ENCODE data around the gene BCDIN3D. TPM values are rescaled to one million over a fixed set of nuclear protein-coding genes. Genes with fewer than 3 reads are reported as not detected.

Gene BCDIN3D
- polyA plus RNA-seq, 1 donor (not counting 4 experiments of a cell fraction or from before 2014, with no cell fraction given): 3.7 TPM

- Histone ChIP-seq H3K4me1 (ENCODE audit: control insufficient read depth, extremely low read depth, insufficient read depth, low read length) (peaks cover 41% of the 10 kb centered on the region), H3K9ac (ENCODE audit: control insufficient read depth, extremely low read depth, insufficient read depth, low read length) (peak overlapping the region; percentile 83), H3K27ac (ENCODE audit: control insufficient read depth, insufficient read depth, low read length) (peak overlapping the region; percentile 25), H3K4me3 (ENCODE audit: control insufficient read depth in 2 of 3, extremely low read depth in 1 of 3, insufficient read depth in 2 of 3, low read depth in 1 of 3, low read length in 3 of 3) (peak overlapping the region; percentile 85 to 93 (median 85)), H3K4me2 (ENCODE audit: control insufficient read depth, extremely low read depth, insufficient read depth, low read depth, low read length) (peak overlapping the region; percentile 99), H3K79me2 (ENCODE audit: control insufficient read depth, insufficient read depth, low read length) (peaks cover 41% of the 10 kb centered on the region), H3K27me3 (ENCODE audit: control insufficient read depth, extremely low read depth, insufficient read depth, low read length) (no peaks in the 10 kb centered on the region), H2AFZ (ENCODE audit: control insufficient read depth, low read length) (peak overlapping the region; percentile 68), H3K36me3 (ENCODE audit: control insufficient read depth in 2 of 2, extremely low read depth in 1 of 2, insufficient read depth in 2 of 2, low read length in 2 of 2) (peaks cover 0 to 6% of the 10 kb centered on the region in 2 experiments), H3K9me3 (ENCODE audit: control insufficient read depth, low read depth, low read length) (no peaks in the 10 kb centered on the region), H4K20me1 (ENCODE audit: control insufficient read depth, extremely low read depth, insufficient read depth, low read length) (peaks cover 14% of the 10 kb centered on the region), H3K9me1 (ENCODE audit: control insufficient read depth, extremely low read depth, insufficient read depth, low read length) (peaks cover 11% of the 10 kb centered on the region)
- FAIRE-seq (no peak), DNase-seq (ENCODE audit: low read depth, low spot score) (no peak)
- dilution Hi-C loops (cut with MboI; ENCODE audit: extremely low pct_ligation_motif_present, low sequenced_read_pairs): no loop called here
- TF ChIP-seq EZH2 (IDR thresholded peaks at IDR 0.05; ENCODE audit: low read length) (no peak), CTCF (optimal IDR thresholded peaks at IDR 0.05 in 1 of 3, IDR thresholded peaks at IDR 0.05 in 1 of 3, conservative IDR thresholded peaks at IDR 0.05 in 1 of 3; ENCODE audit: extremely low read depth in 1 of 3, insufficient read depth in 2 of 3, low read length in 3 of 3) (no peak)
Measured at GRCh38 chr12:49827401-49828099, 15.4 kb downstream of the BCDIN3D start.

GRCh38 chr12:49827051-49827400 is 15.9 kb downstream of the BCDIN3D start:
- no peaks in the 10 kb centered on the region for H3K27me3 ChIP-seq (ENCODE audit: control insufficient read depth, extremely low read depth, insufficient read depth, low read length)
- FAIRE-seq (no peak), DNase-seq (ENCODE audit: low read depth, low spot score) (no peak)
- dilution Hi-C loops (cut with MboI; ENCODE audit: extremely low pct_ligation_motif_present, low sequenced_read_pairs): no loop called here
- TF ChIP-seq CTCF (optimal IDR thresholded peaks at IDR 0.05 in 1 of 3, IDR thresholded peaks at IDR 0.05 in 1 of 3, conservative IDR thresholded peaks at IDR 0.05 in 1 of 3; ENCODE audit: extremely low read depth in 1 of 3, insufficient read depth in 2 of 3, low read length in 3 of 3): no peak
- no peak for TF ChIP-seq EZH2 (IDR thresholded peaks at IDR 0.05; ENCODE audit: low read length)
- peaks cover under 1 to 6% of the 10 kb centered on the region in 2 experiments for H3K36me3 ChIP-seq (ENCODE audit: control insufficient read depth in 2 of 2, extremely low read depth in 1 of 2, insufficient read depth in 2 of 2, low read length in 2 of 2)
- H3K4me3 ChIP-seq (ENCODE audit: control insufficient read depth in 2 of 3, extremely low read depth in 1 of 3, insufficient read depth in 2 of 3, low read depth in 1 of 3, low read length in 3 of 3): peak overlapping the region; percentile 85 to 93 (median 85)
- H3K79me2 ChIP-seq (ENCODE audit: control insufficient read depth, insufficient read depth, low read length): peaks cover 41% of the 10 kb centered on the region
- H2AFZ ChIP-seq (ENCODE audit: control insufficient read depth, low read length): no peak overlapping the region
- peak overlapping the region; percentile 83 for H3K9ac ChIP-seq (ENCODE audit: control insufficient read depth, extremely low read depth, insufficient read depth, low read length)
- H3K4me1 ChIP-seq (ENCODE audit: control insufficient read depth, extremely low read depth, insufficient read depth, low read length): peaks cover 38% of the 10 kb centered on the region
- peaks cover 14% of the 10 kb centered on the region for H4K20me1 ChIP-seq (ENCODE audit: control insufficient read depth, extremely low read depth, insufficient read depth, low read length)
- H3K27ac ChIP-seq (ENCODE audit: control insufficient read depth, insufficient read depth, low read length): peak overlapping the region; percentile 25
- H3K4me2 ChIP-seq (ENCODE audit: control insufficient read depth, extremely low read depth, insufficient read depth, low read depth, low read length): peak overlapping the region; percentile 99
- no peaks in the 10 kb centered on the region for H3K9me3 ChIP-seq (ENCODE audit: control insufficient read depth, low read depth, low read length)
- peaks cover 11% of the 10 kb centered on the region for H3K9me1 ChIP-seq (ENCODE audit: control insufficient read depth, extremely low read depth, insufficient read depth, low read length)

Measured in keratinocyte (primary cell).